HK-2 (cell line): ENCODE data around the gene EID2.
A peak's percentile ranks its signal among the peaks of the same experiment; 100 is the strongest.

Source experiments
- DNase-seq: peaks from one replicate; pipeline ENCODE4 v3.0.0-alpha.2; 2018; ENCODE audit not compliant: unreplicated experiment

The EID2 gene

GRCh38 chr19:39533791-39534190 is 6.2 kb downstream of the EID2 start:
- DNase-seq: no peak

DNA sequence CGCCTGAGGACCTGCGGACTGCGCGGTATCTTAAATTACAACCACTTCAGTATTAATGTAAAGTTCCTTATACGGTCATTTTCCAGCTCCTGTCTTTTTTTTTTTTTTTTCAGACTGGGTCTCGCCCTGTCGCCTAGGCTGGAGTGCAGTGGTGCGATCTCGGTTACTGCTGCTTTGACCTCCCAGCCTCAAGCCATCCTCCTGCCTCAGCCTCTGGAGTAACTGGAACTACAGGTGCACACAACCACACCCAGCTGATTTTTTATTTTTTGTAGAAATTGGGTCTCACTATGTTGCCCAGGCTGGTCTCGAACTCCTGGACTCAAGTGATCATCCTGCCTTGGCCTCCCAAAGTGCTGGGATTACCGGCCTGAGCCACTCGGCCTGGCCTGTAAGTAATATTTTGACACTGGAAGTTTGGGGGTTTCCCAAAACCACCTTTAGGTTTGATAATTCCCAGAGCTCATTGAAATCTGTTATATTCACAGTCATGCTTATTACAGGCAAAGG is 6.9 kb downstream of the EID2 start:
- no peak for DNase-seq

- DNase-seq: peak; percentile 96
Measured at GRCh38 chr19:39532233-39533002, 7.5 kb downstream of the EID2 start, which contains the start of gene EID2B. TSS of gene EID2B (minus strand) at chr19:39532852. CDS start at chr19:39532802, 50 bp downstream.

DNA sequence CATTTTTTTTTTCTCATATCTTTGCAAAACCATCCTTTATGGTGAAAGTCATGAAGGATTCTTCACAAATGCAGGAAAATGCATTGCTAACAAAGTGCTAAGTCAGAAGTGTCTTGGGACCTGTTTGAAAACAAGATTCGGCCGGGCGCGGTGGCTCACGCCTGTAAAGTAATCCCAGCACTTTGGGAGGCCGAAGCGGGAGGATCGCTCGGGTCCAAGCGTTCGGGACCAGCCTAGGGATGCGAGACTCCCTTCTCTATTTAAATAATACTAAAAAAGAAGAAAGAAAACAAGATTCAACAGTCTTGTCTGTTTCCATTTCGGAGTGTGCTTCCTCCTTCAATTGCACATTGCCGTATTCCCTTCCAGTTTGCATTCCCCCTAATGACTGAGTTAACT is 8.1 kb downstream of the EID2 start:
- no peak for DNase-seq

DNA sequence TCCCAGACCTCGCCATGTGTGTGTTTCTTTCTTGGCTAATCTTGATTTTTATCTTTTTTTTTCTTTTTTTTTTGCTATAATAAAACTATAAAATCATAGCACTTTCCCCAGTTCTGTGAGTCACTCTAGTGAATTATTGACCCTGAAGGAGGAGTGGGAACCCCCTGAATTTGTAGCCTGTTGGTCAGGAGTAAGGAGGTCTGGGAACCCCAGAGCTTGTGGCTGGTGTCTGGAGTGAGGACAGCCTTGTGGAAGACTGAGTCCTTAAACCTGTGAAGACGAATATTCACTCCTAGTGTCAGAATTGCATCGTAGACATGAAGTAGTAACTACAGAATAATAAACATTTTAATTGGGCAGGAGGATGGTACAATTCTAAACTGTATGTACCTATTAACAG is 14.8 kb downstream of the EID2 start:
- DNase-seq: no peak

DNA sequence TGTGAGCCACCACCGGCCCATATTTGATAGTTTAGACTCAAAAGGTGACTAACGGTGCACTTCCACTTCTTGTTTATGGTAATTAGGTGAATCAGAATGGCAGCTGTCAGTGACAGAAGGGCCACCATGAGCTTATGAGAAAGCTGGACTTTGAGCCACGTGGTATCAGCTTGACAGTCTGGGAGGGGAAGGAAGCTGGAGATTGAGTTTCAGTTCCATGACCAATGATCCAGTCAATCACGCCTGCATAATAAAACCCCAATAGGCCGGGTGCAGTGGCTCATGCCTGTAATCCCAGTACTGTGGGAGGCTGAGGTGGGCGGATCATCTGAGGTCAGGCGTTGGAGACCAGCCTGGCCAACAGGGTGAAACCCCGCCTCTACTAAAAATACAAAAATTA is 15.5 kb downstream of the EID2 start:
- DNase-seq: no peak

DNA sequence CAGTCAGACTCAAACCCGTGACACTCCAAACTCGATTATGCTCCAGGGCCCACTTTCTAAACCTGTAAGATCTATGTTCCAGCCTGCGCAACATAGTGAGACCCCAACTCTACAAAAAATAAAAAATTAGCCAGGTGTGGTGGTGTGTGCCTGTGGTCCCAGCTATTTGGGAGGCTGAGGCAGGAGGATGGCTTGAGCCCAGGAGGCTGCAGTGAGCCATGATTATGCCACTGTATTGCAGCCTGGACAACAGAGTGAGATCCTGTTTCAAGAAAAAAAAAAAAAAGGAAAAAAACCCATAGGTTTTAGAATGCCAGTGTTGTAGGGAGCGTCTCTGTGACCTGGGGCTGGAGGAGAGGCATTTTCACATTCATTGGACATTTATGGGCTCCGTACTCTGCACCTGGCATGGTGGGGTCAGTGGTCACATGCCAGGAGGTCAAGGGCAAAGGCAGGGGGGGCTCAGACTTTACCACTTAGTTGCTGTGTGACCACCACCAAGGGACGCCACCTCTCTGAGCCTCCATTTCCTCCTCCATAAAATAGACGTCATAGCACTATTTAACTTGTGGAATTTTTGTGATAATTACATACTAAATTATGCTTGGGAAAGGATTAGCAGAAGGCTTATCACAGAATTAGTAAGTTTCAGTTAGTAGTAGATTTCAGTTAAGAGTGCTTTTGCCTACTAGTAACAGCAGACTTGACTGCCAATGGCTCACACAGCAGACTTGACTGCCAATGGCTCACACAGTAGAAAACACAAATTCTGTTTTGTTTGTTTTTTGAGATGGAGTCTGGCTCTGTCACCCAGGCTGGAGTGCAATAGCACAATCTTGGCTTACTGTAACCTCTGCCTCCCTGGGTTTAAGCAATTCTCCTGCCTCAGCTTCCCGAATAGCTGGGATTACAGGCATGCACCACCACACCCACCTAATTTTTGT is 19.1 kb downstream of the EID2 start:
- DNase-seq: no peak

- no peak for DNase-seq
Measured at GRCh38 chr19:39518975-39519374, 21.0 kb downstream of the EID2 start.

- DNase-seq: no peak
Measured at GRCh38 chr19:39518458-39518857, 21.5 kb downstream of the EID2 start.

DNA sequence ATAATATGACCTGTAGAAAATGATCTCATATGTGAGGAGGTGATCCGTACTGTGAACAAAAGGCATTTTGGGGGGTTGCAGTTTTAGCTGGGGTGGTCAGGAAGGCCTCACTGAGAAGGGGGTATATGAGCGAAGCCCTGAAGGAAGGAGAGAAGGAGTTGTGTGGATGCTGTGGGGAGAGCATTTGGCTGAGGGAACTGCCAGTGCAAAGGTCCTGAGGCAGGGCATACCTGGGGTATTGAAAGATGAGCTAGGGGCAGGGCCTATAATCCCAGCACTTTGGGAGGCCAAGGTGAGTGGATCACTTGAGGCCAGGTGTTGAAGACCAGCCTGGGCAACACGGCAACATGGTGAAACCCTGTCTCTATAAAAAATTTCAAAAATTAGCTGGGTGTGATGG is 22.5 kb downstream of the EID2 start:
- DNase-seq: no peak

GRCh38 chr19:39516270-39516669 is 23.7 kb downstream of the EID2 start:
- DNase-seq: no peak

- no peak for DNase-seq
Measured at GRCh38 chr19:39515551-39516191, 24.3 kb downstream of the EID2 start.

- no peak for DNase-seq
Measured at GRCh38 chr19:39514840-39515550, 25.0 kb downstream of the EID2 start, which contains the start of gene SELENOV. TSS of gene SELENOV (plus strand) at chr19:39515139. CDS start at chr19:39515213, 74 bp downstream.

GRCh38 chr19:39512988-39513387 is 27.0 kb downstream of the EID2 start:
- no peak for DNase-seq

DNA sequence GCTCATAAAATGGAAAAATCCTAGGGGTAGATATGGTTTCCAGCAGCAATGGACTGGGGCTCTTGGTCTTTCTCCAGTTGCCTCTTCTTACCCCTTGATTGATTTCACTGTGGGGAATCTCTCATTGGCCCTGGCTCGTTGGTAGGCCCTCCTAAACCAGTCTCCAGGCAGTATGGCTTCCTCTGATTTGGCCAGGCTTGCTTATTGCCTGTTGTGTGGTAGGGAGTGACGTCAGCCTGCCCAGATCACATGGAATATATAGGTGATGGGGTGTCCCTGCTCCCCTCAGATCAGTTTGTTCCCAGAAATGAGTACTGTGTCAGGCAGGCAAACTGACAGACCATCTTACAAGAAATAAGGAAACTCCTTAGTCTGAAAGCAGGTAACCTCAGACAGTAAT is 30.7 kb downstream of the EID2 start:
- DNase-seq: no peak

- no peak for DNase-seq
Measured at GRCh38 chr19:39508629-39509028, 31.3 kb downstream of the EID2 start.

- DNase-seq: no peak
Measured at GRCh38 chr19:39507715-39508364, 32.1 kb downstream of the EID2 start.

GRCh38 chr19:39506944-39507714 is 32.8 kb downstream of the EID2 start:
- peak; percentile 79 for DNase-seq

DNA sequence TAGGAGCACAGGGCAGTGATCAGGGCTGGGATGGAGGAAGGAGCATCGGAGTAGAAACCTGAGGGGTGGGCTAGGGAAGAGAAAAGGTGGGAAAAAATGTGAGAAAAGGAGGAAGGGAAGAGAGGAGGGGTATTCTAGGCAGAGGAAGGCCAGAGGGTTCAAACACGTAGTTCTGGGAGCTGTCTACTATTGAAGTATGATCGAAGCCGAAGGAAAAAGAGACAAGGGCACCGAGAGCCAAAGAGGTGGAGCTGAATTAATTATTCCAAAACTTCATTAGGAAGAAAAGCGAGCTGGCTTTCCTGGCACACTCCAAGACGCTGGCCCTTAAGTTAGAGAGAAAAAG is 33.4 kb downstream of the EID2 start:
- DNase-seq: no peak
